Measurements from ENCODE around the gene TWIST1.

TWIST1 gene

DNA sequence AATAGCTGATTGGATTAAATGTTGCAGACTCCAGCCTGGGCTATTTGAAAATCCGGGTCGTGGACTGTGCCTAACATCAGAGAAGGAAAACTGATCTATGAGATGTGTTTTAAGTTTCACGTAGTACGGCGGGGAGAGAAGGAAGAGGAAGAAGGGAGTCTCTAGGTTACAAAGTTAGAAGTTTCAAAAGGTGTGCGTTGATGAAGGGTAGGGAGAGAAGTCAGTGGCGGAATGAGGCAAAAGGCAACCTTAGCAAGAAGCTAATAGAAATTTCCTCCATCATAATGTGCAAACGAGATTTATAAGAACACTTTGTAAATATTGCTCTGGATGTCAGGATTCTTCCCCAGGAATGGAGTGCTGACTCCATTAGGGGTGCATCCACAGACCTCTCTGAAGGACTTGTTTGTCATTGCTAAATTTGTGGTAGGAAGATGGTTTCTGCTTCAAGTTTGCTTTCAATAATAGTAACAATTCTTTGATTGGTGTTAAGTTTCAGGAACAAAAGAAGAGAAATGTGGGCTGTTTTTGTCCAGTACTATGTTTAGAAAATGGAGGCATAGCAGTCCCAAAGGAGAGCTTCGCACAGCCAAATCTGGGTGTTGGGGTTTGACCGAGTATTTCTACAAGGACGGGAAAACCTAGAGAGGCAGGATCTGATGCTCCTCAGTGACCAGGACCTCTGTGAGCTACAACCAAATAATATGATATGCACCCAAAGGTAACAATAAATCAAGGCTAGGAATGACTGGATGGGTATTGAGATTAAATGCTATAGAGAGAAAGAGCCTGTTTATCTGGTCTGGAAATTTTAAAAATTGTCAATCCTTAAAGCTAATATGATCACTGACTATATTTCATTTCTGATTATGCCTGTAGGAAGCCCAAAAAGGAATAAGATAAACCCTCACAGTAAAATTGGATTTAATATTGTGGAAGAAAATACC lies 8.2 kb downstream of the TWIST1 start:
- in situ Hi-C loops (cut with MboI; ENCODE audit: low pct_unique_long_range_greater_than_20kb, low sequenced_read_pairs, unreplicated experiment): no loop called here
- DNase-seq (ENCODE audit: low spot score): no peak
- TF ChIP-seq, protein P1, sequence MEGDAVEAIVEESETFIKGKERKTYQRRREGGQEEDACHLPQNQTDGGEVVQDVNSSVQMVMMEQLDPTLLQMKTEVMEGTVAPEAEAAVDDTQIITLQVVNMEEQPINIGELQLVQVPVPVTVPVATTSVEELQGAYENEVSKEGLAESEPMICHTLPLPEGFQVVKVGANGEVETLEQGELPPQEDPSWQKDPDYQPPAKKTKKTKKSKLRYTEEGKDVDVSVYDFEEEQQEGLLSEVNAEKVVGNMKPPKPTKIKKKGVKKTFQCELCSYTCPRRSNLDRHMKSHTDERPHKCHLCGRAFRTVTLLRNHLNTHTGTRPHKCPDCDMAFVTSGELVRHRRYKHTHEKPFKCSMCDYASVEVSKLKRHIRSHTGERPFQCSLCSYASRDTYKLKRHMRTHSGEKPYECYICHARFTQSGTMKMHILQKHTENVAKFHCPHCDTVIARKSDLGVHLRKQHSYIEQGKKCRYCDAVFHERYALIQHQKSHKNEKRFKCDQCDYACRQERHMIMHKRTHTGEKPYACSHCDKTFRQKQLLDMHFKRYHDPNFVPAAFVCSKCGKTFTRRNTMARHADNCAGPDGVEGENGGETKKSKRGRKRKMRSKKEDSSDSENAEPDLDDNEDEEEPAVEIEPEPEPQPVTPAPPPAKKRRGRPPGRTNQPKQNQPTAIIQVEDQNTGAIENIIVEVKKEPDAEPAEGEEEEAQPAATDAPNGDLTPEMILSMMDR (IDR thresholded peaks at IDR 0.05; ENCODE audit: extremely low read depth, insufficient read depth, missing control alignments): no peak

DNA sequence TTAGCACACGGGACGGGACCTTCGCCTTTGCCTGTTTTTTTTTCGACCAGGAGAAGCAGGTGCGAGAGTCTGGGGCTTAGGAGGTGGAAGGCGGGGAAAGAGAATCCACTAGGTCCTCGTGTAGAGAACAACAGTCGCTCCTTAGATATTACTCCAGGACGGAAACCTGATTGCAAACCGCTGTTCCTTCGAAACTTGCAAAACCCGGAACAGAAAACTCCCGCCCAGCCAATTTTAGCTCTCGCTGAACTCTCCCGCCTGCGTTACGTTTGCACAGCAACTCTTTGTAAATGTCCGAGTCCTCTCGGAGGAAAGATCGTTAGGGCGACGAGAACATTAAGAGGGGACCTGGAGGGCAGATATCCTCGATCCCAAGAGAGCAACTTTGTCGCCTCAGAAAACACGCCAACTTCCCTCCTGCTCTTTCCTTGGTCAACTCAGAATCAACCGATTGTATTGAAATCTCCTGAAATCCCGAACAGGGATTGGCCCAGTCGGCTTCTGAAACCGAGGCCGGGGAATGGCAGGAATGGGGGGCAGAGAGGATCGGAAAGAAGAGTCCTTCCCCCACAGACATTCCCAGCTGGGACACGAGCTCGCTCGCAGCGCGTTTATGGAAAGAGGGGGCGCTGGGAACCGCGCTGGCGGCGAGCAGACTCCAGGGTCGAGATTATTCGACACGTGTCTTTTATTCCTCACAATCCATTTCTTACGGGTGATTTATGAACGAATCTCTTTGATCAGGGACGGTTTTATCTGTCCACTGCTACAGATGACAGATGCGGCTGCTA lies 9.9 kb downstream of the TWIST1 start:
- in situ Hi-C loops (cut with MboI; ENCODE audit: low pct_unique_long_range_greater_than_20kb, low sequenced_read_pairs, unreplicated experiment): no loop called here
- no peak for DNase-seq (ENCODE audit: low spot score)
- TF ChIP-seq, protein P1 (IDR thresholded peaks at IDR 0.05; ENCODE audit: extremely low read depth, insufficient read depth, missing control alignments): no peak

DNA sequence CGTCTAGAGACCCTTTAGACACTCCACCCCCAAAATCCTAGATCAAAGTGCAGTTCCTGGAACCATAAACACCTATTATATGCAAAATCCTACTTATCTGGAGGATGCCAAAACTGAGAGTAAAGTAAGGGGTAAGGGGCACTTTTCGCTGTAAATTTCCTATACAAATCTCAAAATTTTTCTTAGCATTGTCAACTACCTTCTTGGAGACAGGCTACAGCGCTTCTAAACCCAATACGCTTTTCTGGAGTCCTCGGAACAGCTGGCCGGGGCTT lies 10.4 kb downstream of the TWIST1 start:
- no peak for DNase-seq (ENCODE audit: low spot score)
- TF ChIP-seq, protein P1 (IDR thresholded peaks at IDR 0.05; ENCODE audit: extremely low read depth, insufficient read depth, missing control alignments): no peak
- in situ Hi-C loops (cut with MboI; ENCODE audit: low pct_unique_long_range_greater_than_20kb, low sequenced_read_pairs, unreplicated experiment): no loop called here

DNA sequence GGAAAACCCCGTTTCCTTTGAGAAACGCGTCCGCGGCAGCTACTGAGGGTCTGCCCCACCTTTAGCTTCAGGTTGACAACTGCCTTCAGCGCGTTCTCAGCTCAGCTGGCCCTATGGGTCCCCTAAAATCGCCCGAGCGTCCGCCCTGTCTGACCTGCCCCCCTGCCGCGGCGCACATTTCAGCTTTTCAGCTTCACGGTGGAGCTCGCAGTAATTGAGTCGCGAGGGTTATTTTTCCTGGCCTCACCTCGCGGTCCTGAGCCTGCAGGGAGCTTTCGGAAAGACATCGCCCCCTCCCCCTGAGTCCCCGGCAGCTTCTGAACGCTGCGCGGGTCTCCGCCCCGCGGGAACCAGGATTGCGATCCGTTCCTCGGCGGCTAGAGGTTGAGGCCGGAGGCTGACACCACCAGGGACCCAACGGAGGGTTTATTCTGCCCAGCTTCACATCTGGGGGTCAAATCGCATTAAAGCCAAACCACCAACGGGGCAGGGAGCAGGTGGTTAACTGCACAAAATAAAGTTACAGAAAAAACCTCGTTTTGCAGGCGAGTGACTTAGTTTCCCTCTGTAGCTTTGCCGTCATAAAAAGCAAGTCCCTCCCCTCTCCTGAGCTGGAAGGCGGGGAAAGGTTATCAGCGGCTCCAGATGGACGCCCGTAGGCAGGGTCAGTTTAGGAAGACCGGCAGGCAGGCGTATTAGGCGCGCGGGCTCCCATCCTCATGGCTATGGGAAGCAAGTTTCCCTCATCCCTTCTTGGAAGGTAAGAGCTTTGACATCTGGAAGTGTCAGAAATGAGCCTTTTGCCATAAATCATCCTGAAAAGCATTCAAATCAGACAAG lies 11.0 kb downstream of the TWIST1 start:
- no peak for DNase-seq (ENCODE audit: low spot score)
- in situ Hi-C loops (cut with MboI; ENCODE audit: low pct_unique_long_range_greater_than_20kb, low sequenced_read_pairs, unreplicated experiment): no loop called here
- TF ChIP-seq, protein P1 (IDR thresholded peaks at IDR 0.05; ENCODE audit: extremely low read depth, insufficient read depth, missing control alignments): no peak

DNA sequence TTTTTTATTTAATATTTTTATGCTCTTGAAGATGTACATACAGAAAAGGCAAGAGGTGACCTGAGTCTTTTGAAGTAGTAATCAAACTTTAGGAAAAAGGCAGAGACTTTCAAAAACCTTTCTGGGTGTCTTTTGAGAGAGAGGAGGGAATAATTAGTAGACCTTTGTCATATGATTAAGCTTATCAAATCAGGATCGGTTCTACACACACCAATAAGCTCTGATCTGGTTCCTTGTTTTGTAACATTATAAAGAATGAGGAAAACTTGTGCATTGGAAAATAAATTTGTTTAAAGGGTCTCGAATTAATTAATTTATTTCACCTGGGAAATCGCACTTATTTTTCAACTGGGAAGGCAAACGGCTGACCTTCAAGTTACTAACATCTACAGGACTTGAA lies 11.9 kb downstream of the TWIST1 start:
- in situ Hi-C loops (cut with MboI; ENCODE audit: low pct_unique_long_range_greater_than_20kb, low sequenced_read_pairs, unreplicated experiment): no loop called here
- no peak for DNase-seq (ENCODE audit: low spot score)
- TF ChIP-seq, protein P1 (IDR thresholded peaks at IDR 0.05; ENCODE audit: extremely low read depth, insufficient read depth, missing control alignments): no peak

DNA sequence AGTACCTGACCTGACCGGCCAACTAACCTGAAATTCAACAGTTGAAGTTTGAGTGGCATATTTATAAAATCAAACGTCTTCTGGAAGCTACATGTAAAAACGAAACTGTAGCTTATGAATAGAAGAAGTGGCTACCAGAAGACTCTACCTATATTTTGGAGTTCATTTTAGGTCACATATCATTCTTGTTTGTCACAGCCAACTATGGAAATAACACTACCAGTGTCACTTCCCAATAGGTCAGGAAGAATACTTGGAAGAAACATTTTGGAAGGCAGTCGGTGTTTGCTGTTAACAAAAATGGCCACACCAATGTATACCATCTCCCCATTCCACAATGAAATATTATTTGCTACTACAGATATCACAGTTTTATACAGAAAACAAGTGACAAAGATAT lies 12.6 kb downstream of the TWIST1 start:
- in situ Hi-C loops (cut with MboI; ENCODE audit: low pct_unique_long_range_greater_than_20kb, low sequenced_read_pairs, unreplicated experiment): no loop called here

More for the DNA sequence above, 12.6 kb downstream of the TWIST1 start:
- no peak for DNase-seq (ENCODE audit: low spot score)
- TF ChIP-seq, protein P1 (IDR thresholded peaks at IDR 0.05; ENCODE audit: extremely low read depth, insufficient read depth, missing control alignments): no peak

All from GM13977 (cell line).